Astrocyte (in vitro differentiated cells and primary cell): ENCODE data around the gene BLOC1S4. TPM values are rescaled to one million over a fixed set of nuclear protein-coding genes. Genes with fewer than 3 reads are reported as not detected.

Experiments used
- total RNA-seq: library from RNA; stranded (reverse); gene quantifications from 2 replicates; pipeline ENCODE4 v1.2.1, GENCODE V29; 2021

Gene BLOC1S4
- total RNA-seq, 1 donor from 2014 or later: 20.9 TPM

Other genes with a start within 250 kb of the BLOC1S4 start
- gene PPP2R2C, start 243.6 kb upstream of the BLOC1S4 start, total RNA-seq: 0.72 and 1.1 TPM in 2 replicates
- gene MAN2B2, start 141.0 kb upstream of the BLOC1S4 start, total RNA-seq: 32.2 and 36.1 TPM in 2 replicates
- gene MRFAP1, start 75.5 kb upstream of the BLOC1S4 start, total RNA-seq: 258 and 278 TPM in 2 replicates
- not detected in 2 replicates for gene S100P, start 22.3 kb upstream of the BLOC1S4 start, total RNA-seq
- gene MRFAP1L1, start 6.3 kb upstream of the BLOC1S4 start, total RNA-seq: 33.2 and 36.8 TPM in 2 replicates
- 25.0 and 27.6 TPM in 2 replicates for gene KIAA0232, start 66.6 kb downstream of the BLOC1S4 start, total RNA-seq
- gene TBC1D14, start 193.7 kb downstream of the BLOC1S4 start, total RNA-seq: 25.8 and 30.4 TPM in 2 replicates